Activated naive CD4-positive, alpha-beta T cell (primary cell): ENCODE data around the gene MSANTD4.
"Not testable (repeated sequence)": the region's sequence is repeated elsewhere in the genome, so short reads cannot be mapped to it uniquely, and the experiment has no call there.

Source experiments
- DNase-seq, 4 experiments: peaks; one replicate each; lab custom pipeline; 2025; lab: John Stamatoyannopoulos, UW

The MSANTD4 gene

DNA sequence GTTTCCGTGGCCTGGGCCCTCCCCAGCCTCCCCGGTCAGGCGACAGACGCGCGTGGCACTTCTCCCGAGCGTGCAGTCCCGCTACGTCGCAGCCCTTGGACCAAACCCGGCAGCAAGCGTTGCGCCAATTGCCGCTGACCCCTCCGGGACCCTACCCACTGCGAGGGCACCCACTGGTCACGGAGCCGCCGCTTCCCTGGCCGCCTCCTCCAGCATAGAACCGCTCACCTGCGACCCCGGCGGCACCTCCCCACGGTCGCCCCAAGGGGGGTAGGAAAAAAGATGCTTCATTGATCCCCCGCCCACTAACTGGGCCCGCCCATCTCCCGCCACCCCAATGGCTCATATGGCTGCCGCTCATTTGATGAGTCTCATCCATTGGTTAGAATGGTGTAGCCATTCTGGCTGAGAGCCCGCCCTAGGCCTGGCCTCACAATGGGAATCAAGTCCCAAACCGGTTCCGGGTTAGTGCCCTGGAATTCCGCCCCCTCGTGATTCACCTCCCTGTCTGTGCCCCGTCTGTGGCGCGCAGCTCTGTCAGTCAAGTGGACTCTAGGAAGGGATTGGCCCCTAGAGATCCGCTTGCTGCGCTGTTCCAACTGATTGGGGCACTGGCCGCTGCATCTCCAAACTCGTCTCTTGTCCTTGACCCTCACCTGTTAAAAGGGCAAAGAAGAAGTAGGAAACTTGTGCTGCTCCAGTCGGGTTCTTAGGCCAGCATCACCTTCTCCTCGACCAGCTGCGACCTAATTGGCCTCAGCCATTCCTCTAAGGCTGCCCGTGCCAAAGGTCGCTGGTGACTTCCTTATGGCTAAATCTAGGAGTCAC, at the start of gene MSANTD4:
Gene MSANTD4 (minus strand): TSS at position 274 of the 828 bp plus-strand sequence. CDS start 11,323 bp downstream, outside the sequence.
- DNase-seq, result peak; percentile 91 to 95 (median 93)

DNA sequence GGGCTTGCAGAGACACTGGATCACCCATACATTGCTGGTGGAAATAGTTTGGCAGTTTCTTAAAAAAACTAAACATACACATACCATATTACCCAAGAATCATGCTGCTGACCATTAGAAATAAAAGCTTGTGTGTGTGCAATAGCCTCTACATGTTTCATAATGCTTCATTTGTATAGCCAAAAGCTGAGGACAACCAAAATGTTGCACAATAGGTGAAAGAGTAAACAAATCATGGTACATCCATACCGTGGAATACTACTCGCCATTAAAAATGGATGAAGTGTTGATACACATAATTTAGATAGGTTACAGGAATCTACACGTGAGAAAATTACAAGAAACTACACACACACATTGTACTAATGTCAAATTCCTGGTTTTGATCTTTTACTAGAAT, 48.6 kb upstream of the MSANTD4 start:
- DNase-seq, result no peak

GRCh38 chr11:106063009-106063408, 41.0 kb upstream of the MSANTD4 start:
- no peak for DNase-seq

- DNase-seq, result no peak
These were observed 40.2 kb upstream of the MSANTD4 start for GRCh38 chr11:106061954-106062949.

GRCh38 chr11:106061249-106061784, 39.3 kb upstream of the MSANTD4 start:
- no peak for DNase-seq

DNA sequence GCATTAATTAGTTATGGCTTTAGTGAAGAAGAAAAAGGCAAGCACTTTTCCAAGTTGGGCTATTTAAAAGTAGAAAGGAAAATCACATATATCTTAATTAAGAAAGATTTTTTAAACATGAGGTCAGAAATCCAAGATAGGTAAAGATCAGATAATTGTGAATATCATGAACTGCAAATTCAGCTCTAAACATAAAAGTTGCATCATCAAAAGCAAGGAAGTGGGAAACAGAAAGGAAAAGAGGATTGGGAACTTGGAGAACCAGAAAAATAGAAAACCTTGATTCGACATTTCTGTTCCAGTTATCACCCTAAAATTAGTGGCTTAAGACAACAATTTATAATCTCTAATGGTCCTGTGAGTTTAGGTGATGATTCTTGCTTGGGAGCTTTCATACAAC, 37.6 kb upstream of the MSANTD4 start:
- no peak for DNase-seq

- not testable (repeated sequence) for DNase-seq
These were observed 36.3 kb upstream of the MSANTD4 start for GRCh38 chr11:106058377-106058776.

GRCh38 chr11:106051103-106051502, 29.1 kb upstream of the MSANTD4 start:
- no peak for DNase-seq

- no peak for DNase-seq
These were observed 27.9 kb upstream of the MSANTD4 start for GRCh38 chr11:106049727-106050476.

GRCh38 chr11:106047631-106048030, 25.6 kb upstream of the MSANTD4 start:
- no peak for DNase-seq

DNA sequence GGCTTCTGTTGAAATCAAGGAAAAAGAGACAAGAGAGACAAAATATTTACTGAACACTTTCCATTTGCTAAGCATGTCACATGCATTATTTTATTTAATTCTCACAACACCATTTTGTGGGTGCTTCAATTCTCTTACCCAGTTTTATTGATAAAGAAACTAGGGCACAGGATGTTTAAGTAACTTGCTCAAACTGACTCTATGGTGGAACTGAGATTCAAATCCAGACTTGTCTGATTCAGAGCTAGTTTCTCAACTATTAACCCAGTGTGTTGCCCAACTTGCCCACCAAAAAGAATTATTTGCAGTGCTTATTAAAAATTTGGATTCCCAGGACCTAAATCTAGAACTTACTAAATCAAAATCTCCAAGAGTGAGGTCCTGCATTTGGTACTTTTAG, 21.5 kb upstream of the MSANTD4 start:
- DNase-seq, result no peak

DNA sequence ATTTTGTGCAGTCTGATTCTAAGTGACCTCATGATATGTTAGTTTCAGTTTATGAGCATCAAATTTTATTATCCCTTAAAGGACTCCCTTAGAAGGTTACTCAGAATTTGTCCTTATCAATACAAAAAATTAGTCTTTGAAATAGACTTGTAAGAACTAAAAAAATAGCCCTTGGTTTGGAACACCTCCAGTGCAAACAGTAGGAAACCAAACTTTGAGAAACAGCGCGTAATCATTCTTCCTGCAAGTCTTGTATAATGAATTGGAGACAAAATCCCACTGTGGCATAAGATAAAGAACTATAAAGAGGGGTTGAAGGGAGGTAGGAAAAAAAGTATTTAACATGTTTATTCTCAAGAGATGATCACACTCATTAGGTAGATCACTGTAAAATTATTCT, 10.8 kb upstream of the MSANTD4 start:
- DNase-seq, result no peak

- no peak for DNase-seq
These were observed 9.9 kb upstream of the MSANTD4 start for GRCh38 chr11:106031936-106032335.

GRCh38 chr11:106031202-106031810, 9.3 kb upstream of the MSANTD4 start:
- no peak for DNase-seq

DNA sequence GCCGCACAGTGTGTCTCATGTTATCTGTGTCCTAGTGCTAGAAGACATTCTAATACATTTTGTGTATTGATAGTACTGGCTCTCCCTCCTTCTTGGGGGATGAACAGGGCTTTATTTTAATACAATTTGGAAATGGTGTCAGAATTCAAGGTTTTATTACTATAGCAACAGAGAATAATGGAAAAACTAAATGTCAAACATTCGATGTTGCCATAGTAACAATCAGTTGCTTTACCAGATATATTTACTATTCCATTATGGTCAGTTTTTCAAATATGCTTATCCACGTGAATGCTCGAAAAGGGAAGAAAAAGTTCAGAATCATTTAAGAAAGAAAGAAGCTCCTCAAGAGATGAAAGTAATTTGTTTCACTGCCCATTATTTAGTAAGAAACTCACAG, 8.6 kb upstream of the MSANTD4 start:
- DNase-seq, result no peak

DNA sequence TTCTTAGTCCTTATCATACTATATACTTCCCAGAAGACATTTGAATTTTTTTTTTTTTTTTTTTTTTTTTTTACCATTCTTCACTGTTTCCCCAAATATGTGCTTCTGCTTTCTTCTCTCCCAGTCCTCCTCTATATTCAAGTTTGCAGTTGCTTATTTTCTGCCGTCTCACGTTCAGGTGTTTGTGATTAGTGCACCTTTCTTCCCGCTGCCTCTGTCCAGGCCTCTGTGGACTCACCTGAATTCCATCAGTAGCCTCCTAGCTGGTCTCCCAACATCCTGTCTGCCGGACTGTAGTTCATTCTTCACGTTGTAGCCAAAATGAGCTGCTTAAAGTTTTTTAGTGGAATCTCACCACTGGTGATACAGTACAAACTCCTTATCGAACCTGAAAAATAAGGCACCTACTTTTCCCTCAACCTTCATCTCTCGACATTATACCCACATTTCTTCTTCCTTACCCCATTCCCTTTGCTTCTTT, 795 bp upstream of the MSANTD4 start:
- no peak for DNase-seq

DNA sequence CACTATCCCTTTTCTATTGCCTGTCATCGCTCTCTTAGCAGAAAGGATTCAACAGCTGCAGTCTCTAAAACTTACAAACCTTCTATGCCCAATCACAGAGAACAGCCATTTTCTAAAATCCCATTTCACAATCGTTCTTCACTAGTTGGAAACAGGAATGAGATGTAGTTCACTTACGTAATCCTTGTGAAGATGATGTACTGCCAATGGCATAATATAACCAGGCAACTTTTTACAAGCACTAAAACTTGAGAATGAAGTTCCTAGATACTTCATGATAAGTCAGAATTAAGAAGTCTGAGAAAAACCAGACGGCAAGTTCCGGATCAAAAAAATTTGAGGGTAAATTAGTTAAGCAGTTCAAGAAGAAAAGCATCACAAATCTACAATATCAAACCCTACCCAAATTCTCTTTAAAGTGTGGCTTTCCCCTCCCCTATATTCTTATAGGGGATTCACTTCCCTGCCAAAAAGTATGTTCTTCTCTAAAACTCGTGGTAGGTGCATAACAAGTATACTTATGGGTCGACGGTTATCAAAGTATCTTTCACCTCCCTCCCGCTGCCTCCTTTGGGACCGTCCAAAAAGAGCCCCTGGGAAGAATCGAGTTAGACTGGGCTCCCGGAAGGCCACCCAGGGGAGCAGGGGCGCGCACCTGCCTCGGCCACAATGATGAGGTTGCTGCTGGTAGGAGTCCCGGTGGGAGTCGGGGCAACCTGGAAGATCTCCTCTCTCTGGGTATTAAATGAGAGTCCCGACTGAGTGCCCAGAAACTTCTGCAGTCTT, 666 bp downstream of the MSANTD4 start:
- peak in 1 of 4 experiments; percentile 17 for DNase-seq

DNA sequence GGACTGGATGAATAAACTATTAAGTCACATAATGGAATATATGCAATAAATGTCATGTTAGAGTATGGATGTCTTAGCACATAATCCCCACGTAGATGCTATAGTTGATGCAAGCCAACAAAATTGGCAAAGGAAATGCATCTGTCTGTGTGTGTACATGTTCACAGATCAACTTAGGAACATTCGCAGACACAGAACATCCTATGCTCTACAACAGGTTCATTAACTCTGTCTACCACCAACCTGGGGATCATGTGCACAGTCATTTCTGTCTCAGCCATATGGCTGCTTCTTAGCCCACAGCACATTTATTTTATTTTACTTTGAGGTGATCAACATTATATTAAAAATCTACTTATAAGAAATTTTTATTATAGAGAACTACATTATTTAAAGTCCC, 4.9 kb downstream of the MSANTD4 start:
- DNase-seq, result no peak

DNA sequence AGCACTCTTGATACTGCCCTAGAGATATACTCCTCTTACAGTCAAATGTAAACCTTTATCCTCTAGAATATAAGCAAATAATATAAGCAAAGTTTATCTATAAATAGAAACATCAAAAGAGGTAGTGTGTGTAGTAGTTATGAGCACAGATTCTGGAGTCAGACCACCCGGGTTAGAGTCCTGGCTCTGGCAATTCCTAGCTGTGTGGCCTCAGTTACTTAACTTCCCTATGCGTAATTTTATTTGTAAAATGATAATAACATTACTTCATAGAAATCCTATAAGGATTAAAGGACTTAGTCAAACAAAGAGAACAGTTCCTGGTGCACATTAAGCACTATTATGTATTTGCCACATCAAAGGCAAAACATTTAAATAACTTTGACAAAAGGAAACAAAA, 7.0 kb downstream of the MSANTD4 start:
- no peak for DNase-seq

DNA sequence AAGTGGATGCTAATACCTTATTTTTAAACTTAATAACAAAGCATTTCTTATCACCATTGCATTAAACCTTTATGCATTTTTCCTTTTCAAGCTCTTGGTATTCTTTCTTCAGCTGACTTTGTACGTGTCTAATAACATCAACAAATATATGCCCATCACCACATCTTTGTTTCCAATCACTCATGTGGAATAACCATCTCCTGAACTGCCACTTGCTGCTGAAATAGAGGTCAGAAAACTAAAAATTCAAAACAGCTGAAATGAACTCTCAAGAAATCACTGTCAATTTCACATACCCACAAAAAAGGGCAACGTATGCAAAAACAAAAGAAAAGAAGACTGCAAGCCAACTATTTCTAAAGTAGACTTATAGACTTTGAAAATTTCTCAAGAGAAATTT, 7.4 kb downstream of the MSANTD4 start:
- no peak for DNase-seq
